Hindlimb muscle (tissue), 1 donor: ENCODE measurements around the gene MME. TPM values are rescaled to one million over a fixed set of nuclear protein-coding genes. Genes with fewer than 3 reads are reported as not detected.

Experiments
- DNase-seq: peaks from one replicate; pipeline ENCODE4 v3.0.0-alpha.2; 2013
- polyA plus RNA-seq: library from polyadenylated mRNA; unstranded; fragments of 120-200 nt; gene quantifications from one replicate; pipeline ENCODE4 v1.2.1, GENCODE V29; 2013; ENCODE audit not compliant: insufficient read length

The MME gene
- 5.3 TPM for polyA plus RNA-seq

- DNase-seq: peak; percentile 22
Observed at GRCh38 chr3:155079746-155080487, at the start of gene MME. TSS of gene MME (plus strand) at chr3:155080319. CDS start at chr3:155084168, 3,849 bp downstream.

GRCh38 chr3:155031186-155031585 lies 48.9 kb upstream of the MME start:
- DNase-seq: no peak

- DNase-seq: no peak
Observed at GRCh38 chr3:155032918-155033317, 47.2 kb upstream of the MME start.

GRCh38 chr3:155034786-155035185 lies 45.3 kb upstream of the MME start:
- DNase-seq: no peak

GRCh38 chr3:155035553-155035952 lies 44.6 kb upstream of the MME start:
- DNase-seq: no peak

DNA sequence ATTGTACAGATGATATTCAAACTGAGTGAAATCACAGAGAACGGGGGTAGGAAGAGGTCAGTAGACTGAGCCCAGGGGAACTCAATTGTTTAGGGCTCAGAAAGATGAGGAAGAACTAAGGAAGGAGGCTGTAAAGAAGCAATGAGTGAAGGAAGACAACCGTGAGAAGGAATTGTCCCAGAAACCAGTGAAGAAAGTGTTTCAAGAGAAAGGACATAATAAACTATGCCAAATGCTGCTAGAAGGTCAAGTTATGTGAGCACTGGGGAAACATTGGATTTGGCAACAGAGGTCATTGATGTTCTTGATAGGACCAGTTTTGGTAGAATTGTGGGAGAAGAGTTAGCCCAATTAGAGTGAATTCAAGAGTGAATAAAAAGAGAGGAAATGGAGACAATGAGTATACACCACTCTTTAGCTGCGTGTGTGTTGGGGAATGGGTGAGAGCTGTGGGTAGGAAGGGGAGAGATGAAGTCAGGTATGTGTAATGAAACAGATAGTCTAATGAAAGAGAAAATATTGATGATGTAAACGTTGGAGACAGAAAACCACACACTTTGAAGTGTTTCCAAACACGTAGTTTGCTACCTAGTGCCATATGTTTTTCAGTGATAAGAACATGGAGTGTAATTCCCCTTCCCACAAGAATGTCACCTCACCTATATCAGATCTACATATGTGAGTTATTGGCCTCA lies 42.5 kb upstream of the MME start:
- no peak for DNase-seq

DNA sequence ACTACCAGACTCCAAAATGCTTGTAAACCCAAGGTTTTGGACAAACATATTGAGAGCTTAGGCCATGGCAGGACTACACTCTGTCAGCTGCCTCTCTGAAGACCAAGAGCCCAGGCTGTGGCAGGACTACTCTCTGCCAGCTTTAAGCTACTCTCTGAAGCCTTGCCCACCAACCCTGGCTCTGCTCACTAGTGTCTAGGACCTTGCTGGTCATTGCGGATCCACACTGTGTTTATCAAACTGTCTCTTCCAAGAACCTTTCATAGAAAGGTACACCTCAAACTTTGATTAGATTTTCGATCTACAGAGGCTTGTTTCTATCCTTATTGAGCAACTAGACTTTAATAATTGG lies 41.9 kb upstream of the MME start:
- no peak for DNase-seq

DNA sequence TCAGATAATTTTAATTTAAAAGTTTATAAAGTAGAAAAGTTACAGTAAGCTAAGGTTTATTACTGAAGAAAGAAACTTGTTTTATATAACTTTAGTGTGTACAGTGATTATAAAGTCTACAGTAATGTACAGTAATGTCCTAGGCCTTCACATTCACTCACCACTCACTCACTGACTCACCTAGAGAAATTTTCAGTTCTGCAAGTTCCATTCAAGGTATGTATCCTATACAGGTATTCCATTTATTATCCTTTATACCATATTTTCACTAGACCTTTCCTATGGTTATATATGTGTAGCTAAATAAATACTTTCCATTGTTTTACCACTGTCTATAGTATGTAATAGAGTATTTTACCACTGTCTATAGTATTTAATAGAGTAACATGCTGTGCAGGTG lies 33.2 kb upstream of the MME start:
- DNase-seq: no peak

DNA sequence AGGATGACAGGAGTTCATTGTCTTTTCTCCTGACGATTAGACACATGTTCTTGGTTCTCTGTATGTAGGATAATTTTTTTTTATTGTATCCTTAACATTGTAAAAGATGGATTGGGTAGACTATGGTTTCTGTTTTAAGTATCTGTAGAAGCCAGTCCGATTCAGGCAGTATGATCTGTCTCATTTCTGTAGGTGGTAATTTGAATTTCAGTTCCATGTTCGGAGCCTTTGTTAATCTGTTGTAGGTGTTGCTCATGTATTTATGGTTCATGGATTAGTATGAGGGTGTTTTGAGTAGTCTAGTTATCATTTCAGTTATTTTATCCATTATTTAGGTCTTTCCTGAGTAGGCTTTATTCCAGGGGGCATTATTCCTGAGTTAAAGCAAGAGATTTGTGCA lies 32.4 kb upstream of the MME start:
- no peak for DNase-seq

GRCh38 chr3:155049959-155050358 lies 30.2 kb upstream of the MME start:
- DNase-seq: no peak

GRCh38 chr3:155052470-155052869 lies 27.6 kb upstream of the MME start:
- DNase-seq: no peak

DNA sequence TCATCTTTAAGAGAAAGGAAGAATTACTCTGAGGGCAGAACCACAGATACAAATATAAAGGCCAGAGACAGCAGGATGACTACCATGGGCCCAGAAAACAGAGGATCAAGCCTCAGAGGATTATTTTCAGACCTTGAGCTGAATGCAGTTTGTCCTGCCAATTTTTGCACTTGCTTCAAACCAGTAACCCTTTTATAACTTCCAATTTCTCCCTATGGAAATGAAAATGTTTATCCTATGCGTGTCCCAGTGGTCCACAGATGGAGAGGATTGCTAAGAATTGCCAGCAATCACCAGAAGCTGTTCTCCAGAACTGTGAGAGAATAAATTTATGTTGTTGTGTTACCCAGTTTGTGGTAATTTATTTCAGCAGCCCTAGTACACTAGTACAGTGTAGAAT lies 26.4 kb upstream of the MME start:
- DNase-seq: peak; percentile 19

GRCh38 chr3:155064920-155065319 lies 15.2 kb upstream of the MME start:
- DNase-seq: no peak

GRCh38 chr3:155065537-155065936 lies 14.6 kb upstream of the MME start:
- DNase-seq: no peak

- DNase-seq: no peak
Observed at GRCh38 chr3:155069729-155070128, 10.4 kb upstream of the MME start.

GRCh38 chr3:155070316-155070715 lies 9.8 kb upstream of the MME start:
- DNase-seq: no peak

DNA sequence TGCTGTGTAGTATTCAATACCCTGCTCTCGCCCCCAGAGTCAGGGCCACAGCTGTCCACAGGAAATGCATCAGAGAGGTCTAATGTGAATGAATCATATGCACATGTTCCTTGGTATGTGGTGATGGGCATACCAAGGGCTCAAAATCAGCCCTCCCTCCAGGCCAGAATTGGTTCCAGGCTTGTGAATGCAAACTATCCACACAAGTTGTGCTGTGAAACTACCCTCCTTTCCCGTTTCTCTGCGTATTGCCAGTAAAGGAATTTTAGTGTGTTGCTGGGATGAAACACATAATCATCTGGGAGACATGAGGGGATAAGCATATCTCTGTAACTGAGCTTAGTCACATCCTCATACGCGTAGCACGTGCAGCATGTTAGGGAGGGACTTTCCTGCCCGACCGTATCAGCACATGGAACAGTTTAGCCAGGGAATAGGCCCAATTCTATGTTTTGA lies 9.2 kb upstream of the MME start:
- DNase-seq: no peak

DNA sequence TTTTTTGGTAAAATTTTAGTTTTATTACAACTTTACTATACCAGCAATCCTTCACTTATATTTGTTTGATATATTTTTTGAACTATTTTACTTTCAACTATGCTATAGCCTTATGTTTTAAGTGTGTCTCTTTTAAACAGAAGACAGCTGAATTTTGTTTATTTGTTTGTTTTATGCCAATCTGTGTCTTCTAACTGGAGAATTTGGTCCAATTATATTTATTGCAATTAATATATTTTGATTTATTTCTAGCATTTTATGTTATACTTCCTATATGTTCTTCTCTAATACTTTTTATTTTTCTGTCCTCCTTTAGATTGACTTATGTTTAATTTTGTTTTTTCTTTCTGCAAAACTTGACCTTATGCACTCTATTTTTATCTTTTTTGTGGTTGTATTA lies 4.9 kb upstream of the MME start:
- DNase-seq: no peak

DNA sequence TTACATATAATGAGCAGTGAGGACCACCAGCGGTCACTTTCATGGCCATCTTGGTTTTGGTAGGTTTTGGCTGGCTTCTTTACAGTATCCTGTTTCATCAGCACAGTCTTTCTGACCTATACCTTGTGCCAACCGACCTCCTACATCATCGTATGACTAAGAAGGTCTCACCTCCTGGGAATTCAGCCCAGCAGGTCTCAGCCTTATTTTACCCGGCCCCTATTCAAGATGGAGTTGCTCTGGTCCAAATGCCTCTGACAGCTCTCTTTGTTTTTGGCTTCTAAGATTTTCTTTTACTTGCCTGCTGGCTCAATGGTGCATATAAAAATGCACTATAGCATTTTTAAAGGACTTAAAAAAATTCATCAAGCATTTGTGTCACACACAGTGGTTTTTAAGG lies 3.2 kb upstream of the MME start:
- DNase-seq: no peak

GRCh38 chr3:155078711-155079467 lies 1.2 kb upstream of the MME start:
- DNase-seq: peak; percentile 17

GRCh38 chr3:155079468-155079745 lies 712 bp upstream of the MME start:
- DNase-seq: no peak

GRCh38 chr3:155080692-155081091 lies 573 bp downstream of the MME start:
- no peak for DNase-seq

DNA sequence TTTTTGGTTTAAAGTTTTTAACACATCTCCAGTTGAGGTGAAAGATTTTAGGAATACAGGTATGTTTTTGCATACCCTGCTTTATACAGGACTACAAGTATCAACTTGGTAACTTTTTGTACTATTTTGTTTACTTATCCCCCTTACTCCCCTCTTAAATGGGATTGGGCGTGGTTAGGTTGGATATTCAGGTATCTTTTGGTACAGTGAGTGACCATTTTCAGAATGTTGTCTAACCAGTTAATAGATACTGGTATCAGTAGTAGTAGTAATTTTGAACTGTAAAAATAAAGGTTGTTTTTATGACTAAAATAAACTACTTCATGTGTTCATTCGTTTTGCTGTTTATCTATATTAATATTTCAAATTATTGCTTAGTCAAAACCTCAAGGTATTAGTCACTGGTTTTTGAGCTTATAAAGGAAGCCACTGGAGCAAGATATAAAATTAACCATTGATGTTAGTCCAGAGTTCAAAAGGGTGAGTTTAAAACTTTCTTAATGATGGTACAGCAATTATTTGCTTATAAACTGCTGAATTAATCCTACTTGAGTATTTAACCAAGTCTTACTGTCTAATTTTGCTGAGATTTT lies 3.3 kb downstream of the MME start:
- no peak for DNase-seq
